Activated B cell treated with CpG ODN at 0.5 μM for 24 hours (primary cell): ENCODE data around the gene IFT52. TPM values are rescaled to one million over a fixed set of nuclear protein-coding genes. Genes with fewer than 3 reads are reported as not detected.
A peak's percentile ranks its signal among the peaks of the same experiment; 100 is the strongest.

ENCODE experiments used
- ATAC-seq: fragments of 200-7000 bp; cut with Tn5 transposase; one replicate; pipeline ENCODE4 v1.10.0; 2021; ENCODE audit warnings: low read depth, mild to moderate bottlenecking, moderate library complexity
- CTCF ChIA-PET: fragments of 350-600 bp; sonication (Branson Sonifier 250); formaldehyde crosslinking; loops from one replicate; lab custom pipeline; 2021; ENCODE audit warnings: antibody characterized with exemption; lab: Charles Lee
- POLR2A ChIA-PET: fragments of 350-600 bp; sonication (Branson Sonifier 250); formaldehyde crosslinking; loops from one replicate; lab custom pipeline; 2021; ENCODE audit warnings: antibody characterized with exemption; lab: Charles Lee
- DNase-seq: peaks from one replicate; pipeline ENCODE4 v3.0.0; 2022
- H3K27ac Mint-ChIP-seq: one replicate; pipeline ENCODE4 v1.8.0; 2020; ENCODE audit warnings: mixed read lengths
- H3K27me3 Mint-ChIP-seq: one replicate; pipeline ENCODE4 v1.8.0; 2021; ENCODE audit warnings: mixed read lengths
- H3K36me3 Mint-ChIP-seq: one replicate; pipeline ENCODE4 v1.8.0; 2021; ENCODE audit warnings: low read depth, mixed read lengths
- H3K4me1 Mint-ChIP-seq: one replicate; pipeline ENCODE4 v1.8.0; 2021; ENCODE audit warnings: mixed read lengths
- H3K4me3 Mint-ChIP-seq: one replicate; pipeline ENCODE4 v1.8.0; 2020; ENCODE audit warnings: mild to moderate bottlenecking, mixed read lengths
- H3K9me3 Mint-ChIP-seq: one replicate; pipeline ENCODE4 v1.8.0; 2020; ENCODE audit warnings: mixed read lengths
- intact Hi-C: fragments of 100-400 bp; cut with micrococcal nuclease; formaldehyde crosslinking; loops from one replicate; pipeline ENCODE4 v1.15.1; 2024
- total RNA-seq: library from RNA; stranded (reverse); gene quantifications from 2 replicates; pipeline ENCODE4 v1.2.3, GENCODE V29; 2022
- TF ChIP-seq, protein P1 (sequence below): fragments of 200-600 bp; IDR thresholded peaks from one replicate; pipeline ENCODE4 v1.8.0; 2022; ENCODE audit warnings: antibody characterized with exemption, mild to moderate bottlenecking

IFT52 gene
- total RNA-seq, 1 donor from 2014 or later = 18.7 TPM

GRCh38 chr20:43690943-43691598 is 100.3 kb downstream of the IFT52 start:
- peaks cover 65% of the 10 kb centered on the region for H3K36me3 Mint-ChIP-seq
- H3K27me3 Mint-ChIP-seq = no peaks in the 10 kb centered on the region
- DNase-seq (no peak), ATAC-seq (no peak)
- ChIA-PET CTCF (interaction anchor here (0.6 to 3.8 kb wide), 22 partner anchors 10 to 249 kb away, joined by 3 to 97 read pairs (median 5); partner anchors contain the start of gene IFT52), POLR2A (interaction anchor here (0.7 to 2.5 kb wide), 8 partner anchors 9 to 240 kb away, joined by 3 to 17 read pairs (median 5); partner anchors contain the start of gene MYBL2)
- H3K4me1 Mint-ChIP-seq = peaks cover 23% of the 10 kb centered on the region
- no peaks in the 10 kb centered on the region for H3K9me3 Mint-ChIP-seq
- no peak overlapping the region for H3K27ac Mint-ChIP-seq
- TF ChIP-seq, protein P1, sequence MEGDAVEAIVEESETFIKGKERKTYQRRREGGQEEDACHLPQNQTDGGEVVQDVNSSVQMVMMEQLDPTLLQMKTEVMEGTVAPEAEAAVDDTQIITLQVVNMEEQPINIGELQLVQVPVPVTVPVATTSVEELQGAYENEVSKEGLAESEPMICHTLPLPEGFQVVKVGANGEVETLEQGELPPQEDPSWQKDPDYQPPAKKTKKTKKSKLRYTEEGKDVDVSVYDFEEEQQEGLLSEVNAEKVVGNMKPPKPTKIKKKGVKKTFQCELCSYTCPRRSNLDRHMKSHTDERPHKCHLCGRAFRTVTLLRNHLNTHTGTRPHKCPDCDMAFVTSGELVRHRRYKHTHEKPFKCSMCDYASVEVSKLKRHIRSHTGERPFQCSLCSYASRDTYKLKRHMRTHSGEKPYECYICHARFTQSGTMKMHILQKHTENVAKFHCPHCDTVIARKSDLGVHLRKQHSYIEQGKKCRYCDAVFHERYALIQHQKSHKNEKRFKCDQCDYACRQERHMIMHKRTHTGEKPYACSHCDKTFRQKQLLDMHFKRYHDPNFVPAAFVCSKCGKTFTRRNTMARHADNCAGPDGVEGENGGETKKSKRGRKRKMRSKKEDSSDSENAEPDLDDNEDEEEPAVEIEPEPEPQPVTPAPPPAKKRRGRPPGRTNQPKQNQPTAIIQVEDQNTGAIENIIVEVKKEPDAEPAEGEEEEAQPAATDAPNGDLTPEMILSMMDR = no peak
- intact Hi-C loops = no loop called here
- no peak overlapping the region for H3K4me3 Mint-ChIP-seq

- Mint-ChIP-seq H3K9me3 (no peaks in the 10 kb centered on the region), H3K27me3 (no peaks in the 10 kb centered on the region), H3K27ac (peak overlapping the region; percentile 6), H3K4me3 (no peak overlapping the region), H3K4me1 (peaks cover 21% of the 10 kb centered on the region), H3K36me3 (peaks cover 64% of the 10 kb centered on the region)
- TF ChIP-seq, protein P1 = peak; percentile 38
- ChIA-PET CTCF (interaction anchor here (0.6 to 3.8 kb wide), 27 partner anchors 10 to 497 kb away, joined by 3 to 97 read pairs (median 4); partner anchors contain the start of genes IFT52 and SRSF6), POLR2A (interaction anchor here (0.6 to 2.5 kb wide), 11 partner anchors 9 to 241 kb away, joined by 3 to 17 read pairs (median 4); partner anchors contain the start of gene MYBL2)
- intact Hi-C loops = loop anchor here (1.0 kb wide), 5 partner anchors 10 to 388 kb away; partner anchors contain the start of gene IFT52
- peak; percentile 89 for ATAC-seq
- peak; percentile 63 for DNase-seq
These were observed 101.3 kb downstream of the IFT52 start for GRCh38 chr20:43691928-43692524.

- TF ChIP-seq, protein P1 = no peak
- intact Hi-C loops = no loop called here
- ATAC-seq = no peak
- Mint-ChIP-seq H3K4me1 (peaks cover 14% of the 10 kb centered on the region), H3K27me3 (no peaks in the 10 kb centered on the region), H3K27ac (no peak overlapping the region), H3K36me3 (peaks cover 63% of the 10 kb centered on the region), H3K9me3 (no peaks in the 10 kb centered on the region), H3K4me3 (no peak overlapping the region)
- ChIA-PET POLR2A (no interaction called here), CTCF (interaction anchor here (3.8 kb wide), 1 partner anchor 156 kb away, joined by 97 read pairs; no protein-coding TSS in a partner anchor)
- no peak for DNase-seq
These were observed 104.0 kb downstream of the IFT52 start for GRCh38 chr20:43694763-43695162.

- no peak overlapping the region for H3K4me3 Mint-ChIP-seq
- DNase-seq (no peak), ATAC-seq (no peak)
- peaks cover 64% of the 10 kb centered on the region for H3K36me3 Mint-ChIP-seq
- H3K4me1 Mint-ChIP-seq = peaks cover 14% of the 10 kb centered on the region
- TF ChIP-seq, protein P1 = no peak
- H3K27me3 Mint-ChIP-seq = no peaks in the 10 kb centered on the region
- intact Hi-C loops = no loop called here
- ChIA-PET CTCF (no interaction called here), POLR2A (interaction anchor here (0.9 kb wide), 1 partner anchor 38 kb away, joined by 3 read pairs; no protein-coding TSS in a partner anchor)
- H3K27ac Mint-ChIP-seq = no peak overlapping the region
- H3K9me3 Mint-ChIP-seq = no peaks in the 10 kb centered on the region
These were observed 104.8 kb downstream of the IFT52 start for GRCh38 chr20:43695571-43695970.

Other genes starting within 250 kb of the IFT52 start
- 172 and 192 TPM in 2 replicates for gene SRSF6, start 133.0 kb upstream of the IFT52 start, total RNA-seq
- 18.9 and 22.5 TPM in 2 replicates for gene L3MBTL1, start 83.2 kb upstream of the IFT52 start, total RNA-seq
- gene SGK2, start 31.9 kb upstream of the IFT52 start, total RNA-seq = 0.73 and 1.1 TPM in 2 replicates
- 99.5 and 102 TPM in 2 replicates for gene MYBL2, start 76.2 kb downstream of the IFT52 start, total RNA-seq
- 0.34 and 1.3 TPM in 2 replicates for gene GTSF1L, start 136.1 kb downstream of the IFT52 start, total RNA-seq